ENCODE measurements around the gene CACNA1C.

CACNA1C gene

GRCh38 chr12:2039034-2039433 is 13.8 kb upstream of the CACNA1C start:
- TF ChIP-seq, protein P1, sequence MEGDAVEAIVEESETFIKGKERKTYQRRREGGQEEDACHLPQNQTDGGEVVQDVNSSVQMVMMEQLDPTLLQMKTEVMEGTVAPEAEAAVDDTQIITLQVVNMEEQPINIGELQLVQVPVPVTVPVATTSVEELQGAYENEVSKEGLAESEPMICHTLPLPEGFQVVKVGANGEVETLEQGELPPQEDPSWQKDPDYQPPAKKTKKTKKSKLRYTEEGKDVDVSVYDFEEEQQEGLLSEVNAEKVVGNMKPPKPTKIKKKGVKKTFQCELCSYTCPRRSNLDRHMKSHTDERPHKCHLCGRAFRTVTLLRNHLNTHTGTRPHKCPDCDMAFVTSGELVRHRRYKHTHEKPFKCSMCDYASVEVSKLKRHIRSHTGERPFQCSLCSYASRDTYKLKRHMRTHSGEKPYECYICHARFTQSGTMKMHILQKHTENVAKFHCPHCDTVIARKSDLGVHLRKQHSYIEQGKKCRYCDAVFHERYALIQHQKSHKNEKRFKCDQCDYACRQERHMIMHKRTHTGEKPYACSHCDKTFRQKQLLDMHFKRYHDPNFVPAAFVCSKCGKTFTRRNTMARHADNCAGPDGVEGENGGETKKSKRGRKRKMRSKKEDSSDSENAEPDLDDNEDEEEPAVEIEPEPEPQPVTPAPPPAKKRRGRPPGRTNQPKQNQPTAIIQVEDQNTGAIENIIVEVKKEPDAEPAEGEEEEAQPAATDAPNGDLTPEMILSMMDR (IDR thresholded peaks at IDR 0.05; ENCODE audit: extremely low read depth, missing control alignments), result no peak
- no peak for DNase-seq (ENCODE audit: low spot score)

DNA sequence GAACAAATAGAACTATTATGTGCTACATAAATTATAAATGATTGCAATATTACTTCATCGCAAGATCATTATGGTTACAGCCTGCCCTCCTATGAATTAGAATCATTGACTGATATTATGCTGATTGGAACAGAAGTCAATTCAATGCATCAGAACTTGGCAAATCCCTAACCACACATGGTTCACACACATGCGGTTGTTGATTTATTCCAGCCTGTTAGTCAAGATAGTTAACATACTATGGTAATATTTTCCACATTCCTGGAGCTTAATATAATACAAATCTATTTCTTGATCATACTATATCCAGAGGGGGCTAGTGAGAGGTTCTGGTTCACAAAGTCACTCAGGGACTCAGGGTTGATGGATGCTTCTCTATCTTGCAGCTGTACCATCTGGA is 9.7 kb upstream of the CACNA1C start:
- DNase-seq (ENCODE audit: low spot score), result no peak
- TF ChIP-seq, protein P1 (IDR thresholded peaks at IDR 0.05; ENCODE audit: extremely low read depth, missing control alignments), result no peak

DNA sequence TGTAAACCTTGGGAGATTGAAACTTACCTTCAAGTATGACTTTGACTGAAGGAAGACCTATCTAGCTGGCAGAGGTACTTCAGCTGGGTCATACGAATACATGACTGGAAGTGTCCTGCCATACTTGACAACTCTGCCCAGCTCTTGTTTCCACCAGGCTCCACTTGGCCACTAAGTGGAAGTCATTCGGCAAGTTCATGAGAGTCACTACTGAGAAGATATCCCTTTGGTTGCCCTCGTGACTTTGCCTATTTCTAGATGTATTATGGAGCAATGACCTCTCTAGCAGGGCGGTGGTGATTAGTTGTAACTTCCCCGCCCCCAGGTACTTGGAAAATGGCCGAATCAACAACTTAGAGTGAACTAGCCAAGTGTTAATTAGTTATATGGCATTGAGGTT is 8.6 kb upstream of the CACNA1C start:
- no peak for DNase-seq (ENCODE audit: low spot score)
- TF ChIP-seq, protein P1 (IDR thresholded peaks at IDR 0.05; ENCODE audit: extremely low read depth, missing control alignments), result no peak

- TF ChIP-seq, protein P1 (IDR thresholded peaks at IDR 0.05; ENCODE audit: extremely low read depth, missing control alignments), result no peak
- no peak for DNase-seq (ENCODE audit: low spot score)
Measured at GRCh38 chr12:2046957-2047356, 5.8 kb upstream of the CACNA1C start.

DNA sequence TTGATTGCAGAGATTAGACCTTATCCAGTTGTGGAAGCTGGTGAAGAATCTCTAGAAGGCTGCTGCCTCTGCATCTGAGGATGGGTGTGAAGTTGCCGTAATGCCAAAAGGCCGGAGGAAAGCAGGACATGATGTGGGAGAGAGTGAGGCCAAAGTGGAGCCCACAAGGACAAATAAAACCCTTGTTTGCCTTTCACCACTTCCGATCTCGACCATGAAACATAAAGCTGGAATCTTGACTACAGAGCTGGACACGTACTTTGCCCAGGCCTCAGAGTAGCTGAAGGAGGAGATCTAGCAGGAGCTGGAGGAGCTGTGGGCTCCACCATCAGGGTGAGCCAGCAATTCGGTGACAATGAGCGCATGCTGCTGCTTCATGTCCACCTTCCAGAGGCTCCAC is 5.0 kb upstream of the CACNA1C start:
- TF ChIP-seq, protein P1 (IDR thresholded peaks at IDR 0.05; ENCODE audit: extremely low read depth, missing control alignments), result no peak
- no peak for DNase-seq (ENCODE audit: low spot score)

DNA sequence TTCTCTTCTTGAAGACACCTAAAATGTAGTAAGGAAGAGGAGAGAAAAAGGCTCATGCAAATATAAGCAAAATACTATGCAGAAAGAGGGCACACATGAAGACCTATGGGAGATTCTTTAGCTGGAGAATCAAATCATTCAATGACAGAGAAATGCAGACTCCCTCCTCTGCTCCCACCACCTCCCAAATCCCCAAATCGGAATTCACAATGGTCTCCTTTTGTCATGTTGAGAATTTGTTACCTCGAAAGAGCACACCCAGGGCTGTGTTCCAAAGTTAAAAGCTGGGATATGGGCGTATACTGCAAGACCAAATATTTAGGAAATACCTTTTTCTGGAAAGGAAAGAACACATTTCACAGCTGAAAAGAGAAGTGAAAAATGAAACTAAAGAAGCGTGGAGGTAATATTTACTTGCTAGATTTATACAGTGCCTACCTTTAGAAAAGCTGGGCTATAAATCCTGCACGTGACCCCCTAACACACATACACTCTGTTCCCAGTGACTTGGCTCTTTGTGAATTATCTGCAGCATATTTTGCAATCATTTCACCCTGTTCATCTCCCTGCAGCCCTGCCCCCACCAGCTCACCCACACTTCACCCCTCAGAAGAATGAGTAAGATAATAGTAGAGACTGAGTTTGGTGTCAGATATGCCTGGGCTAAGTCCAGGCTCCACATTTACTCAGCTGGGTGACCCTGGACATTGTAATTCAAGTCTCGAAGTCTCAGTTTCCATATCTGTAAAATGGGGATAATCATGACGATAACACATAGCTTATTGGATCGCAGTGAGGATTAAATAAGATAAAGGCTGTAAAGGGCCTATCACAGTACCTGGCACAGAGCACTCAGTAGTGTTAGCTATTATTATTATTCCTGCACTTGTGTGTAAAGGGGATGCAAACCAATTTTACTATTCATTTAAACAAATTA is 2.9 kb upstream of the CACNA1C start:
- no peak for DNase-seq (ENCODE audit: low spot score)
- TF ChIP-seq, protein P1 (IDR thresholded peaks at IDR 0.05; ENCODE audit: extremely low read depth, missing control alignments), result no peak

GRCh38 chr12:2051700-2052621 is 826 bp upstream of the CACNA1C start:
- DNase-seq (ENCODE audit: low spot score), result no peak
- TF ChIP-seq, protein P1 (IDR thresholded peaks at IDR 0.05; ENCODE audit: extremely low read depth, missing control alignments), result no peak

All from GM20000 (cell line).